A673 (cell line): ENCODE measurements around the gene TPR. TPM values are rescaled to one million over a fixed set of nuclear protein-coding genes. Genes with fewer than 3 reads are reported as not detected.

Experiments used
- BruUV-seq: library from RNA; stranded (reverse); fragments of 400-500 nt; replicated peaks from 2 replicates; lab custom pipeline; 2021; lab: Mats Ljungman, UMichigan
- CTCF ChIA-PET: fragments of 300-600 bp; sonication (Branson Sonifier 250); formaldehyde crosslinking; loops from one replicate; lab custom pipeline; 2022; ENCODE audit warnings: antibody characterized with exemption; lab: Charles Lee
- POLR2A ChIA-PET: fragments of 300-600 bp; sonication (Branson Sonifier 250); formaldehyde crosslinking; loops from one replicate; lab custom pipeline; 2022; ENCODE audit warnings: antibody characterized with exemption; ENCODE audit not compliant: low non-redundant PET; lab: Charles Lee
- DNase-seq: peaks from one replicate; pipeline ENCODE4 v3.0.0-alpha.2; 2015; ENCODE audit warnings: low spot score
- H3K27ac ChIP-seq: fragments of 200-600 bp; sonication (generic); 2 replicates; pipeline ENCODE4 v1.5.1; 2016; ENCODE audit warnings: mixed run types, low read depth, mild to moderate bottlenecking, mixed read lengths, antibody characterized with exemption, low read length; ENCODE audit not compliant: poor library complexity, severe bottlenecking
- H3K27me3 ChIP-seq: fragments of 200-600 bp; sonication (generic); replicated peaks from 2 replicates; pipeline ENCODE4 v1.6.1; 2017; ENCODE audit warnings: mixed run types, low read depth, mild to moderate bottlenecking, mixed read lengths, antibody characterized with exemption, low read length; ENCODE audit not compliant: insufficient read depth, poor library complexity
- H3K36me3 ChIP-seq: fragments of 200-600 bp; sonication (generic); 2 replicates; pipeline ENCODE4 v1.6.1; 2016; ENCODE audit warnings: mixed run types, mild to moderate bottlenecking, mixed read lengths, antibody characterized with exemption, low read length; ENCODE audit not compliant: insufficient read depth, poor library complexity, severe bottlenecking
- H3K4me1 ChIP-seq: fragments of 200-600 bp; sonication (generic); 2 replicates; pipeline ENCODE4 v1.6.1; 2017; ENCODE audit warnings: mixed run types, mild to moderate bottlenecking, mixed read lengths, antibody characterized with exemption, low read length; ENCODE audit not compliant: insufficient read depth, poor library complexity, severe bottlenecking
- H3K4me3 ChIP-seq: fragments of 200-600 bp; sonication (generic); 2 replicates; pipeline ENCODE4 v1.5.1; 2016; ENCODE audit warnings: low read depth, mixed run types, mild to moderate bottlenecking, mixed read lengths, low read length; ENCODE audit not compliant: poor library complexity, severe bottlenecking
- H3K9me3 ChIP-seq: fragments of 200-600 bp; sonication (generic); 2 replicates; pipeline ENCODE4 v1.6.1; 2016; ENCODE audit warnings: mixed run types, low read depth, mild to moderate bottlenecking, mixed read lengths, antibody characterized with exemption, low read length; ENCODE audit not compliant: poor library complexity, severe bottlenecking
- CTCF ChIP-seq: fragments of 300-800, 200-600 bp; sonication (generic); conservative IDR thresholded peaks from 2 replicates; pipeline ENCODE4 v1.5.1; 2017; ENCODE audit warnings: low read depth, mild to moderate bottlenecking, antibody characterized with exemption, low read length, moderate library complexity, mixed read lengths
- EZH2 ChIP-seq: fragments of 200-600 bp; sonication (generic); IDR thresholded peaks from 2 replicates; pipeline ENCODE4 v1.6.1; 2017; ENCODE audit warnings: borderline replicate concordance, low read depth, mild to moderate bottlenecking, mixed read lengths, antibody characterized with exemption, low read length; ENCODE audit not compliant: poor library complexity, severe bottlenecking
- intact Hi-C: fragments of 100-400 bp; cut with micrococcal nuclease; formaldehyde crosslinking; loops from one replicate; pipeline ENCODE4 v1.10.0; 2022; ENCODE audit not compliant: unreplicated experiment
- total RNA-seq: library from RNA; stranded (reverse); gene quantifications from 2 replicates; pipeline ENCODE4 v1.2.3, GENCODE V29; 2021

The TPR gene
- total RNA-seq, 1 experiment from 2014 or later = 137 TPM

GRCh38 chr1:186308264-186309060, 66.6 kb downstream of the TPR start:
- no TSS peak for BruUV-seq
- Histone ChIP-seq H3K4me3 (no peak overlapping the region), H3K27ac (no peak overlapping the region), H3K36me3 (peaks cover 21% of the 10 kb centered on the region), H3K27me3 (no peaks in the 10 kb centered on the region), H3K9me3 (no peaks in the 10 kb centered on the region), H3K4me1 (no peaks in the 10 kb centered on the region)
- TF ChIP-seq CTCF (no peak), EZH2 (no peak)
- POLR2A ChIA-PET = no interaction called here
- CTCF ChIA-PET = no interaction called here
- intact Hi-C loops = no loop called here
- DNase-seq = no peak

- peaks cover 2% of the 10 kb centered on the region for H3K4me1 ChIP-seq
- POLR2A ChIA-PET = no interaction called here
- H3K27ac ChIP-seq = no peak overlapping the region
- no peak overlapping the region for H3K4me3 ChIP-seq
- BruUV-seq = no TSS peak
- H3K36me3 ChIP-seq = peaks cover 11% of the 10 kb centered on the region
- TF ChIP-seq CTCF = no peak
- no peak for TF ChIP-seq EZH2
- no peaks in the 10 kb centered on the region for H3K9me3 ChIP-seq
- no peak for DNase-seq
- CTCF ChIA-PET = no interaction called here
- H3K27me3 ChIP-seq = no peaks in the 10 kb centered on the region
- intact Hi-C loops = no loop called here
Observed at GRCh38 chr1:186307445-186307844, 67.6 kb downstream of the TPR start.

- intact Hi-C loops = no loop called here
- DNase-seq = no peak
- Histone ChIP-seq H3K9me3 (no peaks in the 10 kb centered on the region), H3K27ac (no peak overlapping the region), H3K4me3 (no peak overlapping the region), H3K36me3 (peaks cover 2% of the 10 kb centered on the region), H3K4me1 (peaks cover 6% of the 10 kb centered on the region), H3K27me3 (no peaks in the 10 kb centered on the region)
- POLR2A ChIA-PET = no interaction called here
- CTCF ChIA-PET = no interaction called here
- TF ChIP-seq CTCF = no peak
- TF ChIP-seq EZH2 = no peak
- BruUV-seq = no TSS peak
Observed at GRCh38 chr1:186306533-186306932, 68.5 kb downstream of the TPR start.
